Measurements from ENCODE around the gene TMEM62. TPM values are rescaled to one million over a fixed set of nuclear protein-coding genes. Genes with fewer than 3 reads are reported as not detected.

Gene TMEM62
- total and polyA plus RNA-seq, 2 of the 8 experiments (the other 6 are each of a cell fraction or from before 2014, with no cell fraction given) = 2.0 to 4.0 TPM

DNA sequence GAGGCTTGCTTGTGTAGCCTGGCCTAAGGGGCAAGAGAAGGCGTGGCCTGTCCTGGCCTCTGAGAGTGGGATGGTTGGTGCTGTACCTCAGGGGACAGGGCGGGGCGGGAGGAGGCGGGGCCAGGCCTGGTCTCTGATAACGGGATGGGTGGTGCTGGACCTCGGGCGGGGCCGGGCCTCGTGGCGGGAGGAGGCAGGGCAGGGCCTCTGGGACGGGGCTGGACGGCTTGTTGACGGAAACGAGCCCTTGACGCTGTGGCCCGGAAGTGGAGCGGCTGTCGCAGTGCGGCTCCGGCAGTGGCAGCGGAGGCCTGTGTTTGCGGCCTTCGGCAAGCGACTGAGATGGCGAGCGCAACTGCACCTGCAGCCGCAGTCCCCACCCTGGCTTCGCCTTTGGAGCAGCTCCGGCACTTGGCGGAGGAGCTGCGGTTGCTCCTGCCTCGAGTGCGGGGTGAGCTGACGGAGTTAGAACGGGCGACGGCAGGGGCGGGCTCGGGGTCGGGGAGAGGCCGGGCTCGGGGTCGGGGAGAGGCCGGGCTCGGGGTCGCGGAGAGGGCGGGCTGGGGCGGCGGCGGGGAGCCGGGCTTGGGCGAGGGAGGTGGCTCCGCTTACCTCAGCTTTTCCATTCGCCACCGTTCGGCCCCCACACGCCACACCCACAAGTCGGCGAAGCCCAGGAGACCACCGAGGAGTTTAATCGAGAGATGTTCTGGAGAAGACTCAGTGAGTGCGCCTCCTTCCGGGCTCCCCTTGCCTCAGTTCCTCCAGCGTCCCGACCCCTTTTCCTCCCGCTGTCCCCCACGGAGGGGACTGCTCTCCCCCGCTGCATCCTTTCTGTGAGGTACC lies 52.0 kb downstream of the TMEM62 start, which contains the start of gene CCNDBP1 (continued):
- TF ChIP-seq ZNF274 (IDR thresholded peaks at IDR 0.05; ENCODE audit: borderline replicate concordance, extremely low read depth, low read length) (no peak), FOSL1 (IDR thresholded peaks at IDR 0.05; ENCODE audit: insufficient read depth, low read depth, low read length) (no peak), TCF12 (IDR thresholded peaks at IDR 0.05; ENCODE audit: low read depth, low read length) (no peak), EZH2 (IDR thresholded peaks at IDR 0.05; ENCODE audit: low read depth, low read length, severe bottlenecking) (no peak), SIRT6 (IDR thresholded peaks at IDR 0.05; ENCODE audit: low read length) (no peak), RXRA (IDR thresholded peaks at IDR 0.05; ENCODE audit: insufficient read depth, low read depth, low read length) (no peak), NANOG (IDR thresholded peaks at IDR 0.05; ENCODE audit: insufficient read depth, low read depth, low read length, poor library complexity, severe bottlenecking) (no peak), EP300 (IDR thresholded peaks at IDR 0.05; ENCODE audit: borderline replicate concordance in 1 of 2, low read depth in 2 of 2, low read length in 2 of 2) (no peak), NRF1 (IDR thresholded peaks at IDR 0.05; ENCODE audit: low read depth, low read length) (no peak), TAF1 (IDR thresholded peaks at IDR 0.05; ENCODE audit: low read depth, low read length) (peak; percentile 76), SRF (IDR thresholded peaks at IDR 0.05; ENCODE audit: low read depth, low read length) (no peak), TBP (IDR thresholded peaks at IDR 0.05; ENCODE audit: low read depth, low read length) (peak; percentile 72; the same call in 1 of the 2 replicates), KDM4A (IDR thresholded peaks at IDR 0.05; ENCODE audit: low read depth, low read length, severe bottlenecking) (peak; percentile 86), KDM5A (IDR thresholded peaks at IDR 0.05; ENCODE audit: low read length) (no peak), HDAC6 (IDR thresholded peaks at IDR 0.05; ENCODE audit: low read depth, low read length) (no peak), ATF2 (IDR thresholded peaks at IDR 0.05; ENCODE audit: low read length) (no peak), SIX5 (IDR thresholded peaks at IDR 0.05; ENCODE audit: low read depth, low read length) (no peak)
